Inflammatory macrophage treated with lipopolysaccharide for 4 hours (primary cell): ENCODE data around the gene DDX27.
"Not testable (repeated sequence)": the region's sequence is repeated elsewhere in the genome, so short reads cannot be mapped to it uniquely, and the experiment has no call there.

Source experiments
- DNase-seq: peaks from one replicate; pipeline ENCODE4 v3.0.0-alpha.2; 2020

The DDX27 gene

DNA sequence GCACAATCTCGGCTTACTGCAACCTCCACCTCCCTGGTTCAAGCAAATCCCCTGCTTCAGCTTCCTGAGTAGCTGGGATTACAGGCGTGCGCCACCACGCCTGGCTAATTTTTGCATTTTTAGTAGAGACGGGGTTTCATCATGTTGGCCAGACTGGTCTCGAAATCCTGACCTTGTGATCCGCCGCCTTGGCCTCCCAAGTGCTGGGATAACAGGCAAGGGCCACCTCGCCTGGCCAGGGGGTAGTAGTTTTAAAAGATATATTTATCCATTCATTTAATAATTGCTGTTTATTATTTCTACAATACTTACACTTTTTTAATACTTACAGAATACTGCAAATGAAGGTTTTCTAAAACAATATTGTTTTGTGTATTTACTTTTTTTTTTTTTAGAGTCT is 15.5 kb upstream of the DDX27 start:
- DNase-seq: no peak

DNA sequence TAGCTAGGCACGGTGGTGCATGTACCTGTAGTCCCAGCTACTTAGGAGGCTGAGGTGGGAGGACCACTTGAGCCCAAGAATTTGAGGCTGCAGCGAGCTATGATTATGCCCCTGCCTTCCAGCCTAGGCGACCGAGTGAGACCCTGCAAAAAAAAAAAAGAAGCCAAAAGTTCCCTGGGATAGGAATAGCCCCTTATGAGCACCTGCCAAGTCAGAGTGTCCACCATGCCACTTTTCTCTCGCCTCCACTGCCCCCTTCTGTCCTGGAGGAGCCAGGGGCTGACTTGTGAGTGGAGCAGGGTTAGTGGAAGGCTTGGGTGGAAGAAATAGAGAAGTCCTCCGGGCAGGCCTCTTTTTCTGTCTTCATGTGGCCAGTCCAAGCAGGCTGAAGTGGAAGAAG is 12.1 kb upstream of the DDX27 start:
- DNase-seq: peak; percentile 30

DNA sequence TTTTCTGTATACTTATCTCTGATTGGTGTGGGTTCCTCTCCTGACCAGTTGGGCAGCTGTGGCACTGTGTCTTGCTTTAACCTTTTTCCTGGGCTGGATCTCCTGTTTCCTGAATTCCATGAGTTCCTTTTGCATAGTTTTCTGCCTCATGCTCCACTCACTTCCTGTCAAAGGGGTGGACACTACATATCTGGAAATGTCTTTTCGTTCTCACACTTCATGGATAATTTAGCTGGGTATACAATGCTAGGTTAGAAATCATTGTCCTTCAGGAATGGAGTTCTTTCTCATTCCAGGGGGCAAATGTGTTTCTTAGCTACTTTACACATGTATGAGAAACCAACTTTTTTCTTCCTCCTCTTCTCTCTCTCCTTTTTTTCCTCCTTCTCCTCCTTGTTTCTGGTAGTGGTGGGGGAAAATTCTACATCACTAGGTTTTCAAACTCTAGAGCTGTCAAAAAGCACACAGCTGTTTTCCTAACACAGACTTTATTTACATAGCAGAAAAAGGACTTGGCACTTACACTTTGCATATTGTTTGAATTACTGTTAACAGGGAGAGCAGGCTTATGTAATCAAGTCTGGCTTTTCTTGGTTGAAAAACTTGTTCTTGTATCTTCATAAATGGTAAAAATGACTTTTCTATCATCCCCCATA is 9.0 kb upstream of the DDX27 start:
- no peak for DNase-seq

DNA sequence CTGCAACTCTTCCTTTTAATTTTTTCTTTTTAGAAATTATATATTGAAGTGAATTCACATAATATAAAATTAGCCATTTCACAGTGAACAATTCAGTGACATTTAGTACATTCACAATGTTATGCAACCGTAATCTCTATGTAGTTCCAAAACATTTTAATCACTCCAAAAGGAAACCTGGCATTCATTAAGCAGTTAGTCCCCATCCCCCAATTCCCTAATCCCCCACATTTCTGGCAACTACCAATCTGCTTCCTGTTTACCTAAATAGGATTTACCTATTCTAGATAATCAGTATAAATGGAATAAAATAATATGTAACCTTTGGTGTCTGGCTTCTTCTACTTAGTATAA is 8.5 kb upstream of the DDX27 start:
- DNase-seq: no peak

DNA sequence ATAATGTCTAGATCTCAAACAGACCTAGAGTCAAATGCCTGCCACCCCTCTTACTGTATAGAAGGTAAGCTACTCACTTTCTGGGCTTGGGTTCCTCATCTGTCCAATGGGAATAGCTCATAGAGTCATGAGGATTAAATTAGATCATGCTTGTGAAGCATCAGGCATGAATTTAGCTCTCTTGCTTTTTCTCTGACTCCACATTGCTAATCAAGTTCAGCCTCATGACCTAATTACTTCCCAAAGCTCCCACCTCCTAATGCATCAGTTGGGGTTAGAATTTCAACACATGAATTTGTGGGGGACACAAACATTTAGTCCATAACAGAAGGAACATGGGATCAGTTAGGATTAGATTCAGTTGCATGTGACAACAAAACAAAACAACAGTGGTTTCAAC is 4.6 kb upstream of the DDX27 start:
- DNase-seq: peak; percentile 33

DNA sequence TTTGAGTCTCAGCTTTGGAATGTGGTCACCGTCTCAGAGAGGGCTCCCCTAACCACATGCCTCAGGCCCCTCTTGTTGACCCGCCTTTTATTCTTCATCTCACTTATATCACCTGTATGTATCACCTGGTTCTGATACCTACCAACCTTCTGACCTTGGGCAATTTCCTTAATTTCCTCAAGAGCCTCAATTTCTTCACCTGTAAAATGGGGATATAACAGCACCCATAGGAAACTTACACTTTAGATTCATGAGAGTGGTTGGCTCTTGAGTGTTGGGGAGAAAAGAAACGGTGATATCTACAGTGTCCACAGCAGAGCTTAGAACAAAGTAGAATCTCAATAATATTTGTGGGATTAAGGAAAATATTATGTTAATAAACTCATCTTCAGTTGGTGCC is 4.0 kb upstream of the DDX27 start:
- no peak for DNase-seq

DNA sequence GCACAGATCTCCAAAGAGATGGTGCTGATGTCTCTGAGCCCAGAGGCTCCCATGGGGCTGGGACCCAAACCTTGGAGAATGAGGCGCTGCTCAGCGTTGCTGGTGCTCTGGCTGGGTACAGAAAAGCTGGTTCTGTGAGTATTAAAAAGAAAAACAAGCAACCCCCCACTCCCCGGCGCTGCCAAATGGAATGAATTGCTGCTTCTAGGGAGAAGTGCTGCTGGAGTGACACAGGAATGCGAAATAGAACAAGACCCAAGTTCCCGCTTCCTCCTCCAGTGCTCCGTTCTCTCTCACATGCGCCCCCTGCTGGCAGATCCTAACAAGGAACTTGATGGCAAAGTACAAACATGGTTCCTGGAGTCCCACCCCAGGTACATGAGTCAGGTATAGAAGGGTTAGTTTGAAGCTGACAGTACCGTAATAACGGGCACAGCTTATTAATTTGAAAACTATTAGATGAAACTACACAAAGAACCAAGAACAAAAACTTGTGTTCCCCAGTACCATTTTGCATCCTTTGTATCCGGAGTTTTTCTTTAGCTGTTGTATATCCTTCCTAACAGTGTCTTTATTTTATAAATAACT is 2.1 kb upstream of the DDX27 start:
- DNase-seq: peak; percentile 91

DNA sequence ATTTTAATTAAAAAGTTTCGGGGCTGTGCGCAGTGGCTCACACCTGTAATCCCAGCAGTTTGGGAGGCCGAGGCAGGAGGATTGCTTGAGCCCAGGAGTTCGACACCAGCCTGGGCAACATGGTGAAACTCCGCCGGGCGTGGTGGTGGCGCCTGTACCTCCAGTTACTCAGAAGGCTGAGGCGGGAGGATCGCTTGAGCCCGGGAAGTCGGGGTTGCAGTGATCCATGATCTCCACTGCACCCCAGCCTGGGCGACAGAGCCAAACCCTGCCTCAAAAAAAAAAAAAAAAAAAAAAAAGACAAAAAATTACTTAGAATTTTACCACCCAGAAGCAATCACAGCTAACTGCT is 501 bp upstream of the DDX27 start:
- not testable (repeated sequence) for DNase-seq

DNA sequence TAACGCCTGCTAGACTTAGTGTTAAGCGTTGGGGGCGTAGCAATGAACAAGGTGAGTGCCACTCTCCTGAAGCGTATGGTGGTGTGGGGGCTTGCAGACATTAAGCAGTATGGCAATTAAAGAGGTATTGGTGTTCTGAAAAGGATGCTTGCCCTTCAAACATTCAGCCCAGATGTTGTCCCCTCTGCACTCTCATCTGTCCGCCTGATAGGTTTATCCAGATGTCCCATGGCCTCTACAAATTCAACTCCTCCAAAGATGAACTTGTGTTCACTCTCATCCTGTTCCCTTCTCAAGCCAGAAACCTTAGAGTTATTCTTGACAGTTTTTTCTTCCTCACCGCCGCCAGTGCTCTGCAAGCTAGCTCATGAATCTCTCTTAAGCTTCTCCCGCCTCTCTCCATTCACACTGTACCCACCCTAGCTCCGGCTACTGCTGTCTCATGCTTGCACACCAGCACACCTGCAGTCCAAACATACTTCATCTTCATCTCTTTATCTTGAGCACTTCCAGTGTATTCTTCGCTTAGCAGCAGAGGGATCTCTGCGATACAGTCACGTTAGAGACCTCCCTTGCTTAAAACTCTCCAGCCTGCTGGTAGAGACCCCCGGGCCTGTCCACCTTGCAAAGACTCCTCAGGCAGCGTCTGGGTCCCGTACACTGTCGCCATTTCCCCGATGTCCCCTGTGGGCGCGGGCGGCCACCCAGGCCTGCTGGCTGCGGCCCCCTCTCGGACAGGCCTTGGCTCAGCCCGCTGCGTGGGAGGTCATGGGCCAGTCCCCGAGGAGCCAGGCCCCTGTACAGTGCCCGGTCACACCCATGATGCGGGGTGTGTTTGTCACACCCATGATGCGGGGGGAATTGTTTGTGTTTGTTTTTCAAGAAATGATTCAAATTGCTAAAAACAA is 962 bp downstream of the DDX27 start:
- DNase-seq: no peak

DNA sequence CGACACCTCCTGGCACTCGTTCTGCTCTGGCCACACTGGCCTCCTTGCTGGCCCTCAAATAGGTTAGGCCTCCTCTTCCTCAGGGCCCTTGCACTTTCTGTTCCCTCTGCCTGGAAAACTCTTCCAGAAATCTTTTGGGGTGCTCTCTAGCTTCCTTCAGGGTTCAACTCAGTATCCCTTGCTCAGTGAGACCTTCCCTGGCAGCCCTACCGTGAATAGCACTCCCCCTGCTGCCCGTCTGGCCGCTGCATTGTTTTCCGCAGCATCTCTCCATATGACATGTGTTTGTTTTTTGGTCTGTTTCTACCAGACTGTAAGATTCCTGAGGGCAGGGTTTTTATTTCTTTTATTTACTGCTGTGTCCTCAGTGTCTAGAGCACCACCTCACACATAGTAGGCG is 6.7 kb downstream of the DDX27 start:
- no peak for DNase-seq

DNA sequence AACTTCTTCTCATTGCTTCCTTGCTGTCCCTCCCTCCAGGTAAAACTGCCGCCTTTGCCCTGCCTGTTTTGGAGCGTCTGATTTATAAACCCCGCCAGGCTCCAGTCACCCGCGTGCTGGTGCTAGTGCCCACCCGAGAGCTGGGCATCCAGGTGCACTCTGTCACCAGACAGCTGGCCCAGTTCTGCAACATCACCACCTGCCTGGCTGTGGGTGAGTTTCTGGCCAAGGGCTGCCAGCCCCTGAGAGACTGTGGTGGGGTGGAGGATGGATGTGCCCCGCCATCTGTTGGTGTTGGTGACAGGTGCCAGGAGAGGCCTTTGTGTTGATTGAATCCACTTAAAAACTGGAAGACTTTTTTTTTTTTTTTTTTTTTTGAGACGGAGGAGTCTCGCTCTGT is 9.5 kb downstream of the DDX27 start:
- DNase-seq: no peak

DNA sequence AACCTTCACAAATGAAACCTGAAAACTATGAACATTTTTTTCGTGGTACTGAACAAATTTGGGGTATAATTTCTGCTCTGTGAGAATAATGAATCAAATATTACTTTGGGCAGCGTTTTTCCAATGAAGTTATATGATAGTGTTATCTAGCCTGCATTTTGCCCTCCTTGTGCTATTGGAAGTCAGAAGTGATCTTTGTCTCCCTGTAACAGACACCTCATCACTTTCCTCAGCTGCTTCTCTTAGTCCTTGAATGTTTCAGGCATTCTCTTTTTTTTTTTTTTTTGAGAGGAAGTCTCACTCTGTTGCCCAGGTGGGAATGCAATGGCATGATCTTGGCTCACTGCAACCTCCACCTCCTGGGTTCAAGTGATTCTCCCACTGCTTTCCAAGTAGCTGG is 10.2 kb downstream of the DDX27 start:
- DNase-seq: no peak

DNA sequence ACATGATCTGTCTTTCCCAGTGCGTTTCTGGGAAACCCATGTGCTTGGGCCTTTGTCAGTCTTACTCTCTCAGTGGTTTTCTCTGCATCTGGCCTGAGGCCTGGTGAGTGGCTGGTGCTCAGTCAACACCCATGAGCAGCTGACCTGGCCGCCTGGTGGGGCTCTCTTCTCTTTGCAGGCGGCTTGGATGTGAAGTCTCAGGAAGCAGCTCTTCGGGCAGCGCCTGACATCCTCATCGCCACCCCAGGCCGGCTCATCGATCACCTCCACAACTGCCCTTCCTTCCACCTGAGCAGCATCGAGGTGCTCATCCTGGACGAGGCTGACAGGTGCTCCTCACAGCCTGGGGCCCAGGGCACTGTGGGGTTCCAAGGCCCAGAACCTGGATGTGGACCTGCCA is 10.8 kb downstream of the DDX27 start:
- DNase-seq: no peak

DNA sequence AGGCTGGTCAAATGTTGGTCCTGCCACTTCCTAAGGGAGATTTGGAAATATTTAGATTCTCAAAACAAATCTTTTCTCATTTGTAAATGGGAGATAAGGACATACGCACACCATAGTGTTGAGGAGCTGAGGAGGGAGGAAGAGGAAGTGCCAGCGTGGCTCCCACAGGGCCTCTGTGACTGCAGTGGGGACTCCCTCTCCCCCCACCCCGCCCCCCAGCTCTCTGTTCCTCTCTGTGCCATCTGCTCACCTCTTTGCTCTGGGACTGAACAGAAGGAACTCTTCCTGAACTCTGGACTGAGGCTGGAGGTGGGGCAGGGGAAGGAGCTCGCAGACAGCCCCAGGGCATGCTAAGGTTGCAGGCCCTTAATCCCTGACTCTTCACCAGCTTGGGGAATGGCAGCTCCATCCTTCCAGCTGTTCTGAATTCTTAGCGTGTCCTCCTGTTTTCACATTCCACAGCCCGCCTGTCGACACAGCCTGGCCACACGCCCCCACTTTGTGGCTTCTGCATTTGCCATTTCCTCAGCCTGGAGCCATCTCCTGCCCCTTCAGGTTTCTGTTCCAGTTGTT is 11.4 kb downstream of the DDX27 start:
- peak; percentile 76 for DNase-seq

DNA sequence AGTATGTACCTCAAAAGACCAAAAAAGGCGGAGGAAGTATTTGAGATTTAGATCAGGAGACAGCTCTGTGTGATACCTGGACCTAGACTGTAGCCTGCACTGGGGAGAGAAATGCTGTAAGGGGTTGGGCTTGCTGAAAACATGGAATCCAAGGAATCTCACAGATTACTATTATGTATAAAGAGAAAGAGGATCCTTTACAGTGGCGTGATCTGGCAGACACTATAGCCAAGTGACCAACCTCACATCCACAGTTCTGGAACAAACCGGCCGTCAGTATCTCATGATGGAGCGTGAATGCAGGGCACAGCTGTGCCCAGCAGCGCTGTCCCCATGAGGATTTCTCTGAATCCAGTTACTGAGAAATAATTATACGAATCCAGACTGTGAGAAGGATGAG is 12.3 kb downstream of the DDX27 start:
- no peak for DNase-seq

DNA sequence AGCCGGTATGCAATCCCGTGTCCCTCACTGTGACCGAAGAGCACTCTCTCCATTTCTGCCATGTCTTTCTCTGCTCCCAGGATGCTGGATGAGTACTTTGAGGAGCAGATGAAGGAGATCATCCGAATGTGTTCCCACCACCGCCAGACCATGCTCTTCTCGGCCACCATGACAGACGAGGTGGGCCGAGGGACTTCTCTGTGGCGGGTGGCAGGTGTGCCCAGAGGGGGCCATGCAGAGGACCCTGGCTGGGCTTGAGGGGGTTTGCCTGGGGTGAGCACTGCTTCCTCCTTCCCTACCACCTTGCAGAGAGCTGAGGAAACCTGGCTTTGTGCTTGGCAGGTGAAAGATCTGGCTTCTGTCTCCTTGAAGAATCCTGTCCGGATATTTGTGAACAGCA is 14.0 kb downstream of the DDX27 start:
- DNase-seq: no peak

DNA sequence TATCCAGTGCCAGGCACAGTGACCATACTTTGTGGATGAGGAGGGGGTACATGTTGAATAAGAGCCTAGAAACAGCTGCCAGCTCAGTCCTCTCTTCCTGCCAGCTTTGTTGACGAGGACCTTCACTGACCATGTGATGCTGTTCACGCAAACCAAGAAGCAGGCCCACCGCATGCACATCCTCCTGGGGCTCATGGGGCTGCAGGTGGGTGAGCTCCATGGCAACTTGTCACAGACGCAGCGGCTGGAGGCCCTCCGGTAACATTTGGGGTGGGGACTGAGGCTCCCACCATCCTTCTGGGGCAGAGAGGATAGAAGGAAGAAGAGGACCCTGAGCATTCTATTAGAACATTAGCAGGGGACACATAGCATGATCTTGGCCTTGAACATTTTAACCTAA is 15.6 kb downstream of the DDX27 start:
- no peak for DNase-seq

DNA sequence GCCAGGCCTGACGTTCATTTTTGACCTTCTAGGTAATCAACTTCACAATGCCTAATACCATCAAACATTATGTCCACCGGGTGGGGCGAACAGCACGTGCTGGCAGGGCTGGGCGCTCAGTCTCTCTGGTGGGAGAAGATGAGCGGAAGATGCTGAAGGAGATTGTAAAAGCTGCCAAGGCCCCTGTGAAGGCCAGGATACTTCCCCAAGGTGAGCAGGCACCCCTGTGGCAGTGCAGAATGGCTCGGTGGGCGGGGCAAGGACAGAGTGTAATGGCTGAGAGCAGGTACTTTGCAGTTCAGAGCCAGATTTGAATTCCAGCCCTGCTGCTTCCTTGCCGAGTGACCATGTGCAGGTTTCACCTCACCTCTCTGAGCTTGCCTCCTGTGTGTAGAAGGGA is 17.1 kb downstream of the DDX27 start:
- DNase-seq: no peak

DNA sequence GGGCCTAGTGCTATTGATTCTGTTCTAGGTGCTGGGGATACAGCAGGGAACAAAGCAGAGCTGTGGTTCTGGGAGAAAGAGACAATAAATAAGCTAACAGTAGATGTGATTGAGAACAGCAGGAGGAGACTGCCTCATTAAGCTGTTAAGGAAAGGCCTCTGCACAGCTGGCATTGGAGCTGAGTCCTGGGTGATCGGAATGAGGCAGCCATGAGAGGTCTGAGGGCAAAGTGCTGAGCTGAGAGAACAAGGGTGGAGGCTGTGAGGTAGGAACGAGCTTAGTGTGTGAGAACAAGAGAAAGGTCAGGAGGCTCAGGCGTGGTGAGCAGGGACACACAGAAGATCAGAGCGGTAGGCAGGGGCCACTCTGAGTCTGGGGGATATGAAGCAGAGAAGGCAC is 18.3 kb downstream of the DDX27 start:
- DNase-seq: no peak

DNA sequence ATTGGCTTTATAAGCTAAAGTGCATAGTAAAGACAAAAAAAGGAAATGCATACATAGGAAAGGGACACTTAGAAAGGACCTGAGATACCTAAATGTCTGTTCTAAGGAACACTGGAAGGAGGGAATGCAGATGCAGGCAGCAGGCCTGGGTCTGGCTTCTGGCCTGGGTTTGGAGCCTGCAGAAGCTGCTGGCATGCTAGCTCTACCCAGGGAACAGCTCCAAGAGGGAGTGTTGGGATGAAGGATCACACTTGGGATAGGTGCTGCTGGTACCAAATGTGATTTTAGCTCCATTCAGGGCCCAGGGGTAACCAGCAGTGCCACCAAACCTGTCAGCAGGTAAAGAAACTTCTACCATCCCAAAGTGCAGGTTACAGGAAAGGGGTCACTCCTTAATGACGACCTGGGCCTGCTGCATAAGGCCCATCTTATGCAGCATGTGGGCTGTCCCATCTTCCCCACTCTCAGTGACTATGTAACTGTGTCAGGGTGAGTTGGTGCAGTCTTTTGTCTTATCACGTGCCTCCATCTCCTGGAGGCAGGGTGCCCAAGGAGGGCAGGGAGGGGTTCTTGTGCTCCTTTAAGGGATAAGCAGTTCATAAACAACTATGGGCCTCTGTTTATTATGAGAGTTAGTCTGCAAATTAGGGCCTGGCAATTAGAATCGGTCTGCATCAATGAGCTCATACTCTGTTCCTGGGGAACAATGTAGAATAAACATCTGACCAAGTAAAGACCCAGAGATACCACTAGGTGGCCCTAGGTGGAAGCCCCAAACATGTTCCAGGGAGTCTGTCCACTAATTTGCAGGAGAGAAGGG is 26.9 kb downstream of the DDX27 start:
- DNase-seq: no peak

DNA sequence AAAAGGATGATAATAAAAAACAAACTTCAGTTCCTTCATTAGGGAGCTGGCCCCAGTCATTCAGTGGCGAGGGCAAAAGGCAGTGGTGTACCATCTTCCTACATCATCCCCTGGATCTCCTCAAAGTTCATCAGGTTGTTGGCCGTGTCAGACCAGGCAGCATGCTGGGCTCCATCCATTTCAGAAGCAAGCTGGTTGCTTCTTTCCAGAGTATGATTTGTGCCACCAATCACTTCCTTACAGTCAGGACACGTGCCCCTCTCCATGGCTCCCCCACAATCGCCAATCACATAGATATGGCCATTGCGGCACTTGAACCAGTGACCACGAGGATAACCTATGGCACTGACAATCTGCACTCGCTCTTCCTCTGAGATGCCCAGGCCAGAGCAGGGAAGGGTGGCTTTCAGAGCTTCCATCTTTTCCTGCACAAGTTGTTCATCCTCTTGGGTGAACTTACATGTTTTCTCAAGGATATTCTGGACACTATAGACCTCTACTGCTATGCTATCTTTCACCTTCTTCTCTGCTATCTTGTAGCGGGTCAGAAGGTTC is 28.0 kb downstream of the DDX27 start:
- DNase-seq: no peak

DNA sequence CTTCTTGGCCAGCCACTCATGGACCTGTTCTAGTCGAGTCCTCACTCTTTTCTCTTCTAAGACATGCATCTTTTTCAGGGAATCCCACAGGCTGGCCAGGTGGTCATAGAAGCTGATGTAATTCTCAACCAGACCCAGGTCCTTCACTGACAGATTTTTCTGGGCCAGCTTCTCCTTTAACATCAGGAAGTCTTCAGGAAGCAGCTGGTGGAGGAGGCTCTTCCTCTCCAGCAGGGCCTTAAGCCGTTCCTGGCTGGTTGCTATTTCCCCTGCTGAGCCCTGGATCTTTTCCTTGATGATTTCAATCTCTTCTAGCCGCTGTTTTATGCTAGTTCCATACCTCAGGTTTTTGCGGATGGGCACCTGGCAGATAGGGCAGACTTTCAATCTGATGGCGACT is 28.6 kb downstream of the DDX27 start:
- DNase-seq: no peak

DNA sequence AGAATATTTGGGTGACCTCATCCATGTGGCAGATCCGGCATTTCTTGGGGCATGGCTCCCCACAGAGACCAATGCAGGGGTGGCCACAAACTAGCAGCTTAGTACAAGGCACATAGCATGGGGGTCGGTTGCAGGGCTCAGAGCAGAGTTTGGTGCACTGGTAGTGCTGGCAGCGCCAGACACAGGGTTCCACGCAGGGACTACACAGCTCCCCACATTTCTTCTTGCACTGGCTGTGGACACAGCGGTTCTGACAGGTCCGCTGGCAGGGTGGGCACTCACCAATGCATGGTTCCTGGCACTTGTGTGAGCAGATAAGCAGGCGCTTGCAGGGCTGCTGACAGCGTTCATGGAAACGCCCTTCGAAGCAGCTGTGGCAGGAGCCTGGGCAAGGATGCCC is 29.1 kb downstream of the DDX27 start:
- no peak for DNase-seq
